HG02678 (cell line): ENCODE results near the gene ATXN7L1.

ENCODE experiments used
- ATAC-seq: cut with Tn5 transposase; IDR thresholded peaks from one replicate; pipeline ENCODE4 v1.9.1; 2021; ENCODE audit warnings: mild to moderate bottlenecking, moderate library complexity; ENCODE audit not compliant: unreplicated experiment

ATXN7L1 gene

GRCh38 chr7:105830405-105831301, 45.7 kb downstream of the ATXN7L1 start:
- no peak for ATAC-seq

- no peak for ATAC-seq
These were observed 46.6 kb downstream of the ATXN7L1 start for GRCh38 chr7:105829681-105830322.

- no peak for ATAC-seq
These were observed 48.3 kb downstream of the ATXN7L1 start for GRCh38 chr7:105828141-105828540.

- no peak for ATAC-seq
These were observed 49.1 kb downstream of the ATXN7L1 start for GRCh38 chr7:105827151-105827875.

- no peak for ATAC-seq
These were observed 50.3 kb downstream of the ATXN7L1 start for GRCh38 chr7:105826143-105826542.

GRCh38 chr7:105825371-105825770, 51.0 kb downstream of the ATXN7L1 start:
- no peak for ATAC-seq

GRCh38 chr7:105822806-105823205, 53.6 kb downstream of the ATXN7L1 start:
- ATAC-seq, result no peak

- ATAC-seq, result no peak
These were observed 54.9 kb downstream of the ATXN7L1 start for GRCh38 chr7:105821527-105821926.

- no peak for ATAC-seq
These were observed 55.9 kb downstream of the ATXN7L1 start for GRCh38 chr7:105820363-105821066.

GRCh38 chr7:105819559-105819958, 56.8 kb downstream of the ATXN7L1 start:
- no peak for ATAC-seq

GRCh38 chr7:105816954-105817615, 59.3 kb downstream of the ATXN7L1 start:
- no peak for ATAC-seq

- no peak for ATAC-seq
These were observed 60.0 kb downstream of the ATXN7L1 start for GRCh38 chr7:105816266-105816843.

- no peak for ATAC-seq
These were observed 60.8 kb downstream of the ATXN7L1 start for GRCh38 chr7:105815576-105815975.

GRCh38 chr7:105814481-105814880, 61.9 kb downstream of the ATXN7L1 start:
- ATAC-seq, result no peak

GRCh38 chr7:105811189-105811847, 65.1 kb downstream of the ATXN7L1 start:
- no peak for ATAC-seq

GRCh38 chr7:105810556-105810955, 65.8 kb downstream of the ATXN7L1 start:
- no peak for ATAC-seq

- peak; percentile 95 for ATAC-seq
These were observed 67.5 kb downstream of the ATXN7L1 start for GRCh38 chr7:105808703-105809590.

- no peak for ATAC-seq
These were observed 68.2 kb downstream of the ATXN7L1 start for GRCh38 chr7:105808209-105808608.

GRCh38 chr7:105807448-105807762, 69.0 kb downstream of the ATXN7L1 start:
- no peak for ATAC-seq
